Heart left ventricle (tissue), 16 donors: ENCODE data around the gene ATXN7. TPM values are rescaled to one million over a fixed set of nuclear protein-coding genes. Genes with fewer than 3 reads are reported as not detected.

Source experiments
- ATAC-seq, 4 donors: fragments of 200-7000 bp; cut with Tn5 transposase; one replicate each; pipeline ENCODE4 v1.9.1; 2020 to 2022; ENCODE audit warnings: moderate library complexity in 4 of 4, mild to moderate bottlenecking in 3 of 4, moderate number of reproducible peaks in 1 of 4
- DNase-seq, 5 donors: peaks; one replicate each; pipeline ENCODE4 v3.0.0-alpha.2; 2020
- H3K27ac ChIP-seq, 12 donors: fragments of 200-600 bp; sonication (generic) in 4 of 12; one replicate each; pipeline versions ENCODE4 v1.5.0 to v1.8.0; 2016 to 2022; ENCODE audit warnings: mild to moderate bottlenecking in 2 of 12
- H3K27me3 ChIP-seq, 9 donors: fragments of 200-600 bp; sonication (generic) in 2 of 9; one replicate each; pipeline versions ENCODE4 v1.5.1 to v1.8.0; 2016 to 2022; ENCODE audit warnings: mild to moderate bottlenecking in 3 of 9
- H3K36me3 ChIP-seq, 9 donors: fragments of 200-600 bp; sonication (generic) in 2 of 9; one replicate each; pipeline versions ENCODE4 v1.5.0 to v1.8.0; 2018 to 2022; ENCODE audit warnings: mild to moderate bottlenecking in 2 of 9
- H3K4me1 ChIP-seq, 12 donors: fragments of 200-600 bp; sonication (generic) in 4 of 12; one replicate each; pipeline versions ENCODE4 v1.5.0 to v1.8.0; 2016 to 2022; ENCODE audit warnings: mild to moderate bottlenecking in 3 of 12
- H3K4me3 ChIP-seq, 12 donors: fragments of 200-600 bp; sonication (generic) in 4 of 12; one replicate each; pipeline versions ENCODE4 v1.5.0 to v1.8.0; 2017 to 2022; ENCODE audit warnings: mild to moderate bottlenecking in 9 of 12, moderate library complexity in 4 of 12
- H3K9me3 ChIP-seq, 12 donors: fragments of 200-600 bp; sonication (generic) in 4 of 12; one replicate each; pipeline versions ENCODE4 v1.5.0 to v1.8.0; 2016 to 2022; ENCODE audit warnings: mild to moderate bottlenecking in 1 of 12
- POLR2A ChIP-seq, 2 donors: fragments of 450-650 bp; IDR thresholded peaks; one replicate each; pipeline ENCODE4 v1.6.1; 2017; ENCODE audit warnings: antibody characterized with exemption in 2 of 2, mild to moderate bottlenecking in 2 of 2, moderate library complexity in 2 of 2
- WGBS, 4 donors: extraction: QIAGEN DNeasy Blood & Tissue Kit in 2 of 4; methylation state at CpG; one replicate each; pipeline versions ENCODE4 v1.1.5 to v1.1.7; 2013 to 2018; 5-methylcytosine and 5-hydroxymethylcytosine counted together
- intact Hi-C, 10 donors: fragments of 100-400 bp; cut with DNase I; formaldehyde crosslinking; loops; one replicate each; pipeline versions ENCODE4 v1.11.1 to v1.14.2; 2022
- polyA plus RNA-seq, 2 donors: library from polyadenylated mRNA; stranded (reverse); fragments of 200-250 nt; gene quantifications; one replicate each; pipeline ENCODE4 v1.2.3, GENCODE V29; 2013
- total RNA-seq, 9 donors: library from RNA; depleted of rRNA in 2 of 9; stranded (reverse); fragments of >200 nt in 2 of 9; fragmentation: NEBNext Ultra II Directional in 3 of 9; extraction: Animal tissue kit (Norgen Biotek cat#: 25700) in 3 of 9; gene quantifications; one replicate each; pipeline versions ENCODE4 v1.1.0 to v1.2.4, GENCODE V29; 2016 to 2023
- TF ChIP-seq, protein P1 (sequence below), 12 donors: fragments of 200-600 bp; sonication (generic) in 4 of 12; IDR thresholded peaks; one replicate each; pipeline versions ENCODE4 v1.5.0 to v1.8.0; 2018 to 2022; ENCODE audit warnings: antibody characterized with exemption in 12 of 12, mild to moderate bottlenecking in 5 of 12
- donor health status: ischemic (EF 13 %, LVEDD 7.1; RV severe dilation, severe dysfunction).
- donor health status: healthy with polysubstance abuse.
- donor health status: DM: no; HTN: yes; CAD: no.
- donor health status: DM: no; HTN: no; CAD: no.
- donor health status: ischemic (EF 25% LVEDD 6.9; RV normal size, moderate dysfunction).
- donor health status: ischemic (EF 25% LVEDD 5.7; RV mildly dilated, moderate dysfunction).
- donor health status: healthy.
- donor health status: DM: yes; HTN: yes; CAD: no.
- donor health status: ischemic (EF 35%, LVEDD 5.7; RV mildly dilated, moderate dysfunction).
- donor health status: nonischemic (EF 11% LVEDD 7.7; RV severe dilation, severe dysfunction).
- donor health status: DM: yes; HTN: yes; CAD: no.
- donor health status: PGD.
- donor health status: ischemic (EF 29% LVEDD 5.4; RV normal size, mild dysfunction).
- donor health status: nonischemic (EF 23%, LVEDD 6.1; RV moderate dilation, normal function).

Gene ATXN7
- total and polyA plus RNA-seq, 11 donors = 4.5 to 31.4 (median 16.7) TPM

DNA sequence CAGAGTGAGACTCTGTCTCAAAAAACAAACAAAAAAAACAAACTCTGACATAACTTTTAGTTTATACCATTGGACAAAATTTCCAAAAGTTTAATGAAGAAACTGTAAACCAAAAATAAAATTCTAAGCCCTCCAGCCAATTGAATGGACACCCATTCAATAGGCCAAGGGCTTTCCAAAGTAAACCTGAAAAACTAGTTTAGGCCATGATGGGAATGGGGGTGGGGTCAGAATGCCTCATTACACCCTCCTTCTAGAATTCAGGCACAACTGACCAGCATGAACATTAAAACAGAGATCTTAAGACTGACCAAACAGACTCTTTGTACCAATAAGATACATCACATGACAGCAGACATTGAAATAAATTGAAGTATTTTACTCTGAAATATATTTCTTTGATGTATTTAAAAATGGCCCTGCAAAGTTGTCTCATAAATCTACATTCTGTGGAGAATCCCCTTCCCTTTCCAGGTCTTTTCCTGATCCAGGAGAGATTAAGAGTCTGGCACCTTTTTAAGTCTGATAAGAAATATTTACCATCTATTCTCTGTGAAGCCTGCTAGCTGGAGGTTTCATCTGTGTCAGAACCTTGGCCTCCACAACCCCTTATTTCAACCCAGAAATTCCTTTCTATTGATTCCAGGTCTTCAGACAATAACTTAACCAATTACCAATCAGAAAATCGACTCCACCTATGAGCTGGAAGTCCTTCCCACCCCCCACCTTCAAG lies 15.8 kb upstream of the ATXN7 start:
- intact Hi-C loops = no loop called here

DNA sequence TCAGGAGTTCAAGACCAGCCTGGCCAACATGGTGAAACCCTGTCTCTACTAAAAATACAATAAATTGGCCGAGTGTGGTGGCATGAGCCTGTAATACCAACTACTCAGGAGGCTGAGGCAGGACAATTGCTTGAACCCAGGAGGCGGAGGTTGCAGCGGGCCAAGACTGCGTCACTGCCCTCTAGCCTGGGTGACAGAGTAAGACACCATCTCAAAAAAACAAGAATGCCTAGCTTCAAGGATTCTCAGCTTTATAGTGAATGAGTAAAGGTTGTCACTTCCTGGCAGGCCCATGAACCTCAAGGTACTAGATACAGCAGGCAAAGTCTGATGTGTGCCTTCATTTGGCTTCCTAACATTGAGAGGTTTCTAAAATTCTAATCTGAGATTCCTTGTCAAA lies 14.5 kb upstream of the ATXN7 start:
- no peak for ATAC-seq
- Histone ChIP-seq H3K27ac (no peak overlapping the region), H3K27me3 (no peaks in the 10 kb centered on the region), H3K4me3 (no peak overlapping the region), H3K9me3 (no peaks in the 10 kb centered on the region), H3K36me3 (no peaks in the 10 kb centered on the region), H3K4me1 (peaks cover 0 to 5% (median 0%) of the 10 kb centered on the region in 12 donors)
- 93 to 98% (median 95%) methylated on average over 4 of the region's 4 CpGs for WGBS, 4 donors
- DNase-seq = no peak
- intact Hi-C loops = no loop called here
- no peak for TF ChIP-seq POLR2A (IDR thresholded peaks at IDR 0.05)
- TF ChIP-seq, protein P1, sequence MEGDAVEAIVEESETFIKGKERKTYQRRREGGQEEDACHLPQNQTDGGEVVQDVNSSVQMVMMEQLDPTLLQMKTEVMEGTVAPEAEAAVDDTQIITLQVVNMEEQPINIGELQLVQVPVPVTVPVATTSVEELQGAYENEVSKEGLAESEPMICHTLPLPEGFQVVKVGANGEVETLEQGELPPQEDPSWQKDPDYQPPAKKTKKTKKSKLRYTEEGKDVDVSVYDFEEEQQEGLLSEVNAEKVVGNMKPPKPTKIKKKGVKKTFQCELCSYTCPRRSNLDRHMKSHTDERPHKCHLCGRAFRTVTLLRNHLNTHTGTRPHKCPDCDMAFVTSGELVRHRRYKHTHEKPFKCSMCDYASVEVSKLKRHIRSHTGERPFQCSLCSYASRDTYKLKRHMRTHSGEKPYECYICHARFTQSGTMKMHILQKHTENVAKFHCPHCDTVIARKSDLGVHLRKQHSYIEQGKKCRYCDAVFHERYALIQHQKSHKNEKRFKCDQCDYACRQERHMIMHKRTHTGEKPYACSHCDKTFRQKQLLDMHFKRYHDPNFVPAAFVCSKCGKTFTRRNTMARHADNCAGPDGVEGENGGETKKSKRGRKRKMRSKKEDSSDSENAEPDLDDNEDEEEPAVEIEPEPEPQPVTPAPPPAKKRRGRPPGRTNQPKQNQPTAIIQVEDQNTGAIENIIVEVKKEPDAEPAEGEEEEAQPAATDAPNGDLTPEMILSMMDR (IDR thresholded peaks at IDR 0.05) = no peak

More for the DNA sequence above, 15.8 kb upstream of the ATXN7 start:
- 76 to 95% (median 80%) methylated on average over 1 of the region's 1 CpG for WGBS, 4 donors
- no peaks in the 10 kb centered on the region for H3K36me3 ChIP-seq
- no peak for ATAC-seq
- H3K27me3 ChIP-seq = no peaks in the 10 kb centered on the region
- no peak overlapping the region for H3K27ac ChIP-seq
- H3K4me3 ChIP-seq = no peak overlapping the region
- TF ChIP-seq POLR2A (IDR thresholded peaks at IDR 0.05) = no peak
- TF ChIP-seq, protein P1 (IDR thresholded peaks at IDR 0.05) = no peak
- no peaks in the 10 kb centered on the region for H3K9me3 ChIP-seq
- DNase-seq = no peak
- H3K4me1 ChIP-seq = peaks cover 0 to 5% (median 0%) of the 10 kb centered on the region in 12 donors

DNA sequence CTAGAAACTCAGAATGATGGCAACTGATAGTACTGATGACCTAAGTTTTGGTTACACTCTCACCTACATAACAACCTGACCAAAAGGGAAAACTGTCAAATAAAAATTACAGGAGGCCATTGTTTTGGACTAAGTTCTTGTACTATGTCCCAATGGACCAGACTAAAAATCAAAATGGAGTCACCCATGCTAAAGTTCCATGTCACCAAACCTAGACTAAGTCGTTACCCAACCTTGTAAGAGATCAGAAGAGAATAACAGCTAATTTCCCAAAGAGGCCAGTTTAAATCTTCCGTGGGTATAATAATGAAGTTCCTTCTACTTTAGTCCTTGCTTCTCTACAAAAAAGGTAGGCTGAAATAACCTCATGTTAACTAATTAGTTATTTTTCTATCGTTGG lies 12.4 kb upstream of the ATXN7 start:
- 94 to 100% (median 98%) methylated on average over 3 of the region's 3 CpGs for WGBS, 4 donors
- Histone ChIP-seq H3K27ac (no peak overlapping the region), H3K27me3 (no peaks in the 10 kb centered on the region), H3K4me1 (peaks cover 0 to 5% (median 0%) of the 10 kb centered on the region in 12 donors), H3K36me3 (no peaks in the 10 kb centered on the region), H3K9me3 (no peaks in the 10 kb centered on the region), H3K4me3 (no peak overlapping the region)
- TF ChIP-seq, protein P1 (IDR thresholded peaks at IDR 0.05) = no peak
- TF ChIP-seq POLR2A (IDR thresholded peaks at IDR 0.05) = no peak
- DNase-seq (no peak), ATAC-seq (no peak)
- intact Hi-C loops = no loop called here

DNA sequence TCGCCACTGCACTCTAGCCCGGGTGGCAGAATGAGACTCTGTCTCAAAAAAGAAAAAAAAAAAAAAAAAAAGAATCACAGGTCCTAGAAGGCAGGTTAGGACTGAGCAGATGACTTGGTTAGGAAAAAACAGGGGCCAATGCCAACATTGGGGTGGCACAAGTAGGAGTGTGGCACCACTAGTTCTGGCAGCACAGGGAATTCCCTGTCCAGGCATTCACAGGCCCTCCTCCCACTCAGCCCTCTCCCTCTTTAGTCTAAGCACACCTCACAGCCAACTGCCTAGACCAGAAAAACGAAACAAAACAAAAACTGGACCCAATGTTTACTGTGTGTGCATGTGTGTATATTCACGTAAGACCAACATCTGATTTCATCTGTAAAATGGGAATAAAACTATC lies 10.6 kb upstream of the ATXN7 start:
- 87 to 95% (median 89%) methylated on average over 4 of the region's 4 CpGs for WGBS, 4 donors
- intact Hi-C loops = no loop called here
- peaks cover 0 to 5% (median 0%) of the 10 kb centered on the region in 12 donors for H3K4me1 ChIP-seq
- no peak overlapping the region for H3K4me3 ChIP-seq
- TF ChIP-seq, protein P1 (IDR thresholded peaks at IDR 0.05) = no peak
- no peak for TF ChIP-seq POLR2A (IDR thresholded peaks at IDR 0.05)
- ATAC-seq (no peak), DNase-seq (no peak)
- no peaks in the 10 kb centered on the region for H3K36me3 ChIP-seq
- no peaks in the 10 kb centered on the region for H3K27me3 ChIP-seq
- no peaks in the 10 kb centered on the region for H3K9me3 ChIP-seq
- H3K27ac ChIP-seq = no peak overlapping the region
